Peyer's patch (tissue), 4 donors: ENCODE results near the gene PPP1R7. TPM values are rescaled to one million over a fixed set of nuclear protein-coding genes. Genes with fewer than 3 reads are reported as not detected.

Experiments
- DNase-seq, 3 donors: peaks; one replicate each; pipeline ENCODE4 v3.0.0-alpha.2; 2017 to 2019
- H3K27ac ChIP-seq, 4 donors: fragments of 200-600 bp; sonication (generic); one replicate each; pipeline ENCODE4 v1.5.1; 2016 to 2019
- H3K27me3 ChIP-seq, 2 donors: fragments of 200-600 bp; sonication (generic); one replicate each; pipeline ENCODE4 v1.5.1; 2019
- H3K36me3 ChIP-seq, 3 donors: fragments of 200-600 bp; sonication (generic); one replicate each; pipeline ENCODE4 v1.5.1; 2016 to 2019
- H3K4me1 ChIP-seq, 4 donors: fragments of 200-600 bp; sonication (generic); one replicate each; pipeline ENCODE4 v1.5.1; 2016 to 2019
- H3K4me3 ChIP-seq, 4 donors: fragments of 200-600 bp; sonication (generic); 1 replicate in 3 of 4; 2 replicates in 1 of 4; pipeline ENCODE4 v1.5.1; 2016 to 2019; ENCODE audit warnings: mild to moderate bottlenecking in 1 of 4
- H3K9me3 ChIP-seq, 4 donors: fragments of 200-600 bp; sonication (generic); one replicate each; pipeline ENCODE4 v1.5.1; 2016 to 2019; ENCODE audit warnings: mild to moderate bottlenecking in 1 of 4
- POLR2A ChIP-seq, 2 donors: fragments of 450-650 bp; IDR thresholded peaks; one replicate each; pipeline ENCODE4 v1.5.1; 2017; ENCODE audit warnings: antibody characterized with exemption in 2 of 2, mild to moderate bottlenecking in 2 of 2, moderate library complexity in 2 of 2
- total RNA-seq, 4 donors: library from RNA; depleted of rRNA; stranded (reverse); fragments of >200 nt; gene quantifications; one replicate each; pipeline ENCODE4 v1.1.0, GENCODE V29; 2016
- TF ChIP-seq, protein P1 (sequence below), 6 experiments: fragments of 450-650 bp in 4 of 6; fragments of 200-600 bp in 2 of 6; sonication (generic) in 1 of 6; IDR thresholded peaks; one replicate each; pipeline ENCODE4 v1.5.1; 2017 to 2019; ENCODE audit warnings: antibody characterized with exemption in 6 of 6, mild to moderate bottlenecking in 3 of 6, moderate library complexity in 1 of 6

PPP1R7 gene
- total RNA-seq, 4 donors from 2014 or later: 13.2 to 44.0 (median 28.1) TPM

DNA sequence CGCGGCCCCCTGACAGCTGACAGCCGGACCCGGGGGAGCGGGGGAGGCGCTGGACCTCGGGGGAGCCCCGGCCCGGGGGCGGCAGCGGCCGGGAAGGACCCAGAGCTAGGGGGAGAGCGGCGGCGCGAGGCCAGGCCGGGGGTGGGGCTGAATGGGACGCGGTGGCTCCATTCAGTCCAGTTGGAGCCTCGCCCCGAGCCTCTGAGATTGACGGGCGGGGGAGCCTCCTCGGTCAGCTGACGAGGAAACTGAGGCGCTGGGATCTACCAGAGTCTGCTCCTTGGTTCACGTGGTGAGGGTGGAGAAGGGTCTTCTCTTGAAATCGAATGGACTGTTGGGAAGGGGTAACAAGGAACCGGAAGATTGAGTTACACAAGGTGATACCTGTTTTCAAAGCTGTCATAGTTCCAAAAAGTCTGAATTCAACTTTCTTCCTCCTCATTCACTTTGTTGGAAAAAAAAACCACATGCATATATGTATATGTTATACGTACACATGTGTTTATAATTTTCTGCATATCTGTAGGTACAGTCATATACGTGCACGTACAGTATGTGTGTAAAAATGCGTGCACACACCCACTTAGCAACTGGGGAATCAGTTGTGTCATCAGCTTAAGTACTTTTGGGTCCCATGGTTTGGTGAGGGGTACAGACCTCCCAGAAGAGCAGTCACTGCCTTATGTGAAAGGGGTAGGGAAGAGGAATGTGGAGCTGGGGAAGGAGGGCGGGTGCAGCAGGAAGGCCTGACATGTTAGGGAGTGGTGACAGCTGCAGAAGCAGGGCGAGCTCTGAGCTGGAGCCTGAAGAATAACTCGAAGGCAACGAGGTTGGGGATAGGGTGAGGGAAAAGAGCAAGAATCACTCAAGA lies 628 bp downstream of the PPP1R7 start:
- H3K4me1 ChIP-seq: peaks cover 0 to 18% (median 7%) of the 10 kb centered on the region in 4 donors
- no peak for DNase-seq
- peak overlapping the region; percentile 72 to 83 (median 78) for H3K27ac ChIP-seq
- TF ChIP-seq POLR2A (IDR thresholded peaks at IDR 0.05): no peak
- TF ChIP-seq, protein P1, sequence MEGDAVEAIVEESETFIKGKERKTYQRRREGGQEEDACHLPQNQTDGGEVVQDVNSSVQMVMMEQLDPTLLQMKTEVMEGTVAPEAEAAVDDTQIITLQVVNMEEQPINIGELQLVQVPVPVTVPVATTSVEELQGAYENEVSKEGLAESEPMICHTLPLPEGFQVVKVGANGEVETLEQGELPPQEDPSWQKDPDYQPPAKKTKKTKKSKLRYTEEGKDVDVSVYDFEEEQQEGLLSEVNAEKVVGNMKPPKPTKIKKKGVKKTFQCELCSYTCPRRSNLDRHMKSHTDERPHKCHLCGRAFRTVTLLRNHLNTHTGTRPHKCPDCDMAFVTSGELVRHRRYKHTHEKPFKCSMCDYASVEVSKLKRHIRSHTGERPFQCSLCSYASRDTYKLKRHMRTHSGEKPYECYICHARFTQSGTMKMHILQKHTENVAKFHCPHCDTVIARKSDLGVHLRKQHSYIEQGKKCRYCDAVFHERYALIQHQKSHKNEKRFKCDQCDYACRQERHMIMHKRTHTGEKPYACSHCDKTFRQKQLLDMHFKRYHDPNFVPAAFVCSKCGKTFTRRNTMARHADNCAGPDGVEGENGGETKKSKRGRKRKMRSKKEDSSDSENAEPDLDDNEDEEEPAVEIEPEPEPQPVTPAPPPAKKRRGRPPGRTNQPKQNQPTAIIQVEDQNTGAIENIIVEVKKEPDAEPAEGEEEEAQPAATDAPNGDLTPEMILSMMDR (IDR thresholded peaks at IDR 0.05): peak in 2 of 6 experiments; percentile 0 to 1
- H3K27me3 ChIP-seq: no peaks in the 10 kb centered on the region
- no peaks in the 10 kb centered on the region for H3K9me3 ChIP-seq
- H3K4me3 ChIP-seq: peak overlapping the region; percentile 80 to 92 (median 90)
- no peaks in the 10 kb centered on the region for H3K36me3 ChIP-seq

DNA sequence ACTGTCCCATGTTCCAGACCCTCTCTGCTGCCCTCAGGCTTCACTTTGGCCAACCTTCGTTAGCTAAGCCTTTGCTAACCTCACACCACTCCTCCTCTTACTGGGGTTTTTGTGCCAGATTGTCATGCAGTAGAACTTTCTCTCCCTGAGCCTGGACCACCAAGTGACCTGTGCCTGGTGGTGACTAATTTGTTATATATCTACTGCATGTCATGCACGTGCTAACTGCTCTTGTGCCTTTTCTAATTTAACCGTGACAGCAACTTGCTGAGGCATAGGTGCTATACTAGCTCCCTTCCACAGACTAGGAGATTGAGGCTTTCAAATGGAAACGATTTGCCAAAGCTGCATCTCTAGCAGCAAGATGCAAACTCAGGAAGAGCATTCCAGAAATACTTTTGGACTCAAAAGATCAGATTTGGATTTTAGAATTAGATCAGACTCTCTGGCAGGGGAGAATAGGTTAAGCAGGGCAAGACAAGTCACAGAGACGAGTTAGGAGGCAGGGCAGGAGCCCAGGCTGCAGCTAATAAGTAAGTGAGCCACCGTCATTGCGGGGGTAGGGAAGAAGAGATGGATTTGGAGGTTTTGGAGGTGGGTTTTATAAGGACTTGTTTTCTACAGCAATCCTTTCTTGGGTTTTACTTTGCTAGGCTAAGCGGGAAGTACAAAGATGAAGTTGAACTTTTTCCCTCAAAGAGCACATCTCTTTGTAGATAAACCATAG lies 1.8 kb downstream of the PPP1R7 start:
- H3K4me1 ChIP-seq: peaks cover 0 to 18% (median 7%) of the 10 kb centered on the region in 4 donors
- TF ChIP-seq, protein P1 (IDR thresholded peaks at IDR 0.05): no peak
- TF ChIP-seq POLR2A (IDR thresholded peaks at IDR 0.05): no peak
- no peak overlapping the region for H3K27ac ChIP-seq
- no peaks in the 10 kb centered on the region for H3K9me3 ChIP-seq
- H3K4me3 ChIP-seq: no peak overlapping the region
- H3K36me3 ChIP-seq: no peaks in the 10 kb centered on the region
- DNase-seq: no peak
- no peaks in the 10 kb centered on the region for H3K27me3 ChIP-seq

DNA sequence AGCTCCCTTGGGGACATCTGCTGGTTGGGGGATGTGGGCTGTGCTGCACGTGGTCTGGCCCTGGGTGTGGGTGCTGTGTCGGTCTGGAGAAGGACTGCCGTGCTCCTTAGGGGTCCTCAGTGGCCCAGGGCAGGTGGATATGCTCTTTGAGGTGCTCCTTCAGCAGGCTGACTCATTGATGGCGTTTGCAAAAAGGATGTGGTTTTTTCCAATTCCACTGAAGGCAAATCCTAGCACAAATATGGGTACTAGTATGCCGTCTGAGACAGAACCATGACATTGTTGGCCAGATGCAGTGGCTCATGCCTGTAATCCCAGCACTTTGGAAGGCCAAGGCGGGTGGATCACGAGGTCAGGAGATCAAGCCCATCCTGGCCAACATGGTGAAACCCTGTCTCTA lies 3.3 kb downstream of the PPP1R7 start:
- TF ChIP-seq POLR2A (IDR thresholded peaks at IDR 0.05): no peak
- TF ChIP-seq, protein P1 (IDR thresholded peaks at IDR 0.05): no peak
- Histone ChIP-seq H3K4me1 (peaks cover 0 to 12% (median 5%) of the 10 kb centered on the region in 4 donors), H3K36me3 (peaks cover 0 to 14% (median 0%) of the 10 kb centered on the region in 3 donors), H3K27ac (no peak overlapping the region), H3K27me3 (no peaks in the 10 kb centered on the region), H3K4me3 (no peak overlapping the region), H3K9me3 (no peaks in the 10 kb centered on the region)
- DNase-seq: no peak

DNA sequence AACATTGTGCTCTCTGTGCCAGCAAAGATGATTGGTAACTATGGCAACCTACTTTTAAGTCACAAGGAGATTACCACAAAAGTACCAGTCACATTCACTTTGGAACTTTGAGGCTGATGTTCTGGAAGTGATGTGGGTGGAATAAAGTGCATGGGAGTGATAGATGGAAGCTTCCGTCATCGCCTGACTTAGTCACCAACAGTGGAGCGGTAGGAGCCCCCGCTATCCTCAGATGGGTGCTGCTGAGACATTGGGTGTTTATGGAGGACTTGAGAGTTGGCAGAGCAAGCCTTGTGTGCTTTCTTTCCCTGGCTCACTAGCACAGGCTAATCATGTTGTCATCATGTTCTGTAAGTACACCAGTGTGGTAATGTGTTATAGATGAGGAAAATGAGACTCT lies 4.6 kb downstream of the PPP1R7 start:
- no peak for DNase-seq
- no peak overlapping the region for H3K27ac ChIP-seq
- peaks cover 0 to 10% (median 5%) of the 10 kb centered on the region in 4 donors for H3K4me1 ChIP-seq
- H3K4me3 ChIP-seq: no peak overlapping the region
- TF ChIP-seq, protein P1 (IDR thresholded peaks at IDR 0.05): no peak
- TF ChIP-seq POLR2A (IDR thresholded peaks at IDR 0.05): no peak
- no peaks in the 10 kb centered on the region for H3K9me3 ChIP-seq
- H3K36me3 ChIP-seq: peaks cover 0 to 27% (median 0%) of the 10 kb centered on the region in 3 donors
- H3K27me3 ChIP-seq: no peaks in the 10 kb centered on the region

DNA sequence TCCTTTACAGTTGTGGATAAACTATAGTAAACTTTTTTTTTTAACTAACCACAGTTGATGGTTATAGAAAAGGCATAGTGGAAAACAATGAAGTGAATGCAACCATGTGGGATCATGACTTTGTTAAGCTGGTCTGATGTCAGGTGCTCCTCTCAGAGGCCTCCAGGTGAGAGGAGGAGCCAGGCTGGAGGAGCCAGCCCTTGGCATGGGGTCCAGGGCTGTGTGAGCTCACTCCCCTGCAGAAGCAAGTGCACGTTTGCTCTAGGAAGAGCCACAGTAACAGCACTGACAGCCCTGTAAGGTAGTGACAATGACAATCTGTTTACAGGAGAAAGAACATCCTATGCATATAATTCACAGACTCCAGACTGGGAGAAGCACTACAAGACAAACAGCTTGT lies 5.7 kb downstream of the PPP1R7 start:
- no peaks in the 10 kb centered on the region for H3K27me3 ChIP-seq
- DNase-seq: no peak
- peaks cover 0 to 35% (median 0%) of the 10 kb centered on the region in 3 donors for H3K36me3 ChIP-seq
- H3K4me1 ChIP-seq: peaks cover 0 to 10% (median 5%) of the 10 kb centered on the region in 4 donors
- TF ChIP-seq, protein P1 (IDR thresholded peaks at IDR 0.05): no peak
- TF ChIP-seq POLR2A (IDR thresholded peaks at IDR 0.05): no peak
- no peak overlapping the region for H3K4me3 ChIP-seq
- no peaks in the 10 kb centered on the region for H3K9me3 ChIP-seq
- H3K27ac ChIP-seq: no peak overlapping the region
